ENCODE measurements around the gene GBX1. TPM values are rescaled to one million over a fixed set of nuclear protein-coding genes. Genes with fewer than 3 reads are reported as not detected.

Gene GBX1
- total RNA-seq, 2 donors from 2014 or later: not detected

- H3K27ac ChIP-seq: no peak overlapping the region
- H3K27me3 ChIP-seq: no peaks in the 10 kb centered on the region
- H3K36me3 ChIP-seq (replicated peaks in 1 of 2; ENCODE audit: insufficient read depth in 1 of 2, low read depth in 2 of 2): peaks cover 0 to 32% of the 10 kb centered on the region in 2 donors
- DNase-seq (no peak), ATAC-seq (no peak)
- H3K9me3 ChIP-seq: no peaks in the 10 kb centered on the region
- no peak overlapping the region for H3K4me3 ChIP-seq
- intact Hi-C loops (cut with DNase I): no loop called here
- WGBS, 2 donors: 88% methylated on average over 13 of the region's 13 CpGs
- no peaks in the 10 kb centered on the region for H3K4me1 ChIP-seq
- TF ChIP-seq, protein P1, sequence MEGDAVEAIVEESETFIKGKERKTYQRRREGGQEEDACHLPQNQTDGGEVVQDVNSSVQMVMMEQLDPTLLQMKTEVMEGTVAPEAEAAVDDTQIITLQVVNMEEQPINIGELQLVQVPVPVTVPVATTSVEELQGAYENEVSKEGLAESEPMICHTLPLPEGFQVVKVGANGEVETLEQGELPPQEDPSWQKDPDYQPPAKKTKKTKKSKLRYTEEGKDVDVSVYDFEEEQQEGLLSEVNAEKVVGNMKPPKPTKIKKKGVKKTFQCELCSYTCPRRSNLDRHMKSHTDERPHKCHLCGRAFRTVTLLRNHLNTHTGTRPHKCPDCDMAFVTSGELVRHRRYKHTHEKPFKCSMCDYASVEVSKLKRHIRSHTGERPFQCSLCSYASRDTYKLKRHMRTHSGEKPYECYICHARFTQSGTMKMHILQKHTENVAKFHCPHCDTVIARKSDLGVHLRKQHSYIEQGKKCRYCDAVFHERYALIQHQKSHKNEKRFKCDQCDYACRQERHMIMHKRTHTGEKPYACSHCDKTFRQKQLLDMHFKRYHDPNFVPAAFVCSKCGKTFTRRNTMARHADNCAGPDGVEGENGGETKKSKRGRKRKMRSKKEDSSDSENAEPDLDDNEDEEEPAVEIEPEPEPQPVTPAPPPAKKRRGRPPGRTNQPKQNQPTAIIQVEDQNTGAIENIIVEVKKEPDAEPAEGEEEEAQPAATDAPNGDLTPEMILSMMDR (IDR thresholded peaks at IDR 0.05): no peak
- TF ChIP-seq POLR2A (IDR thresholded peaks at IDR 0.05): no peak
These were observed 36.3 kb downstream of the GBX1 start for GRCh38 chr7:151131224-151131591.

GRCh38 chr7:151130741-151131157 is 36.7 kb downstream of the GBX1 start:
- Histone ChIP-seq H3K4me3 (no peak overlapping the region), H3K36me3 (replicated peaks in 1 of 2; ENCODE audit: insufficient read depth in 1 of 2, low read depth in 2 of 2) (peaks cover 0 to 29% of the 10 kb centered on the region in 2 donors), H3K27me3 (no peaks in the 10 kb centered on the region), H3K4me1 (no peaks in the 10 kb centered on the region), H3K27ac (no peak overlapping the region), H3K9me3 (no peaks in the 10 kb centered on the region)
- intact Hi-C loops (cut with DNase I): no loop called here
- no peak for ATAC-seq
- TF ChIP-seq, protein P1 (IDR thresholded peaks at IDR 0.05): no peak
- no peak for TF ChIP-seq POLR2A (IDR thresholded peaks at IDR 0.05)
- WGBS, 2 donors: 92 to 94% methylated on average over 11 to 13 of the region's 17 CpGs
- DNase-seq: no peak

DNA sequence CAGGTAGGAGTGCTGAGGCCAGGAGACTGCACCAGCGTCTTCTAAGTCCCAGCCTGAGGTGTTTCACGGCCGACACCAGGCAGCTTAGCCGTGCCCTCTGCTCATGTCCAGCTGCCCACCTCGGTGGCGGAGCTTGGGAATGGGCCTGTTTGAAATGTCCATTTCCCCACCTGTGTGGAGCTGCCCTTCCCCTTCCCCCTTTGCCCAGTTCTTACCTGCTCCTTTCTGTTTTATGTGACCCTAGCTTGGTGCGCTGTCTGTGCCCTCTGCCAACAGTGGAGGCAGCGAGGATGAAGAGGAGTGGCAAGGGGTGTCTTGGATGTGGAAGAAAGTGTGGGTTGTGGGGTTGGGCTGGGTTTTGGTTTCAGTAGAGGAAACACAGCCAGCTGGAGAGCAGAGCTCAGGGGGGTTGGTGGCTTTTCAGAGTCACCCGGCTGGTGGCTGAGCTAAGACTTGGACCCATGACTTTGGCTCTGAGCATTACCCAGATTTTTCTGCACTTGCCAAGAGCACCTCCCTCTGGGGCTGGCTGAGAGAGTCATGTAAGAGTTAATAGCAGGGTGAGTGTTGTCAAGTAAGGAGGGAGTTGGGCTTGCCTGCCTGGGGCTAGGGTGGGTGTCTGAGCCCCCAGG is 37.4 kb downstream of the GBX1 start:
- Histone ChIP-seq H3K4me3 (no peak overlapping the region), H3K27ac (no peak overlapping the region), H3K27me3 (no peaks in the 10 kb centered on the region), H3K36me3 (replicated peaks in 1 of 2; ENCODE audit: insufficient read depth in 1 of 2, low read depth in 2 of 2) (peaks cover 0 to 22% of the 10 kb centered on the region in 2 donors), H3K9me3 (no peaks in the 10 kb centered on the region), H3K4me1 (no peaks in the 10 kb centered on the region)
- 94 to 98% methylated on average over 9 of the region's 9 CpGs for WGBS, 2 donors
- intact Hi-C loops (cut with DNase I): loop anchor here (10.0 kb wide), 1 partner anchor 175 kb away; no protein-coding TSS in a partner anchor
- ATAC-seq: no peak
- TF ChIP-seq POLR2A (IDR thresholded peaks at IDR 0.05): no peak
- TF ChIP-seq, protein P1 (IDR thresholded peaks at IDR 0.05): no peak
- no peak for DNase-seq

DNA sequence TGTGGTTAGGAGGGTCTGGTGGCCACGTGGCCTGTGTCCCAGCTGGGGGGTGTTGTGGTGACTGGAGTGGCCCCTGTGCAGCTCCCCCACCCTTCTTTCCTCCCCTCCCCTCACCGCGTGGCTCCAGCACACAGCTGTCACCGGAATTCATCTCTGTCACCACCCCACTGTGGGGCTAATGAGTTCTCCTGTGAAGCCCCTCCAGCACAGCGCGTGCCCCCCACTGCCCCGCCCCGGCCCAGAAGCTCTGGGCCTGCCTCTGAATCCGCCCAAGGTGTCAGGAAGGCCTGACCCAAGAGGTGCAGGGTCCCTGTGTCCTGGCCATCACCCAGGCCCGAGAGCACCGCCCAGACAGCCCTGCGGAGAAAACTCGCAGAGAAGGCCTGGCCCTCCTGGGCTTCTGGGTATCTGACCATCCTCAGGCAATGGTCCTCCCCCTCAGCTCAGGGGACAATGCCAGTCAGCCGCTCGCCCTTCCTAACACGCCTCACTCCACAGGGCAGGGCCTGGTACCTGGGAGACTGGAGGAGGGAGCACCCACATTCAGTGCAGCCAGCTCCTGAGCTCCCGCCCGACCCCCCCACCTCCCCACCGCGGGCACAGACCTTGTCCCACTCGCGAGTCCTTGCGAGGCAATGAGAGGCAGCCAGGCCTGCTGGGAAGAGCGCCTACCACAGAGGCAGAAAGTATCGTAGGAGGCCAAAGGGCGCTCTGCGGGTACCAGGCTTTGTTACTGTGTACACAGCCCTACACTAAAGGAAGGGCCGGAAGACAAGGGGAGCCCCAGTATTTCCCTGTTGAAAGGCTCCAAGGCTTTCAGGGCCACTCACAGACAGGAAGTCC is 38.2 kb downstream of the GBX1 start:
- H3K9me3 ChIP-seq: no peaks in the 10 kb centered on the region
- H3K4me1 ChIP-seq: peaks cover under 1% of the 10 kb centered on the region
- ATAC-seq: no peak
- H3K27ac ChIP-seq: no peak overlapping the region
- TF ChIP-seq, protein P1 (IDR thresholded peaks at IDR 0.05): no peak
- no peak for TF ChIP-seq POLR2A (IDR thresholded peaks at IDR 0.05)
- WGBS, 2 donors: 84 to 88% methylated on average over 10 to 26 of the region's 28 CpGs
- intact Hi-C loops (cut with DNase I): loop anchor here (10.0 kb wide), 1 partner anchor 175 kb away; no protein-coding TSS in a partner anchor
- H3K4me3 ChIP-seq: no peak overlapping the region
- H3K36me3 ChIP-seq (replicated peaks in 1 of 2; ENCODE audit: insufficient read depth in 1 of 2, low read depth in 2 of 2): peaks cover 0 to 17% of the 10 kb centered on the region in 2 donors
- DNase-seq: no peak
- no peaks in the 10 kb centered on the region for H3K27me3 ChIP-seq

Measured in body of pancreas (tissue), 4 donors.